ENCODE data around the gene PPP1R16B. TPM values are rescaled to one million over a fixed set of nuclear protein-coding genes. Genes with fewer than 3 reads are reported as not detected.

PPP1R16B gene
- total RNA-seq, 2 donors from 2014 or later, result 1.6 to 4.7 TPM

- no peak for DNase-seq
- H3K4me1 ChIP-seq, result peaks cover 17% of the 10 kb centered on the region
- no peak for TF ChIP-seq POLR2A (IDR thresholded peaks at IDR 0.05)
- no peak for TF ChIP-seq CTCF (IDR thresholded peaks at IDR 0.05)
- intact Hi-C loops (cut with DNase I), result no loop called here
- no peak for ATAC-seq
- WGBS, 2 donors, result 16 to 41% methylated on average over 14 to 32 of the region's 32 CpGs
- no peaks in the 10 kb centered on the region for H3K36me3 ChIP-seq (replicated peaks in 1 of 2; ENCODE audit: insufficient read depth in 1 of 2, low read depth in 2 of 2)
- H3K4me3 ChIP-seq, result no peak overlapping the region
- no peaks in the 10 kb centered on the region for H3K9me3 ChIP-seq
- peaks cover 0 to 16% of the 10 kb centered on the region in 2 donors for H3K27me3 ChIP-seq
- no peak overlapping the region for H3K27ac ChIP-seq
Measured at GRCh38 chr20:38806855-38807655, 1.6 kb downstream of the PPP1R16B start.

- no peak for ATAC-seq
- no peak overlapping the region for H3K27ac ChIP-seq
Measured at GRCh38 chr20:38809942-38810341, 4.4 kb downstream of the PPP1R16B start.

GRCh38 chr20:38810926-38811630 is 5.6 kb downstream of the PPP1R16B start:
- no peak for ATAC-seq
- Histone ChIP-seq H3K4me1 (peaks cover 9% of the 10 kb centered on the region), H3K27ac (no peak overlapping the region), H3K36me3 (replicated peaks in 1 of 2; ENCODE audit: insufficient read depth in 1 of 2, low read depth in 2 of 2) (no peaks in the 10 kb centered on the region), H3K9me3 (no peaks in the 10 kb centered on the region), H3K27me3 (peaks cover 0 to 12% of the 10 kb centered on the region in 2 donors), H3K4me3 (no peak overlapping the region)
- 68 to 83% methylated on average over 3 to 4 of the region's 4 CpGs for WGBS, 2 donors
- intact Hi-C loops (cut with DNase I), result no loop called here
- DNase-seq, result no peak
- no peak for TF ChIP-seq CTCF (IDR thresholded peaks at IDR 0.05)
- TF ChIP-seq POLR2A (IDR thresholded peaks at IDR 0.05), result no peak

More at GRCh38 chr20:38809942-38810341, 4.4 kb downstream of the PPP1R16B start:
- DNase-seq, result no peak
- Histone ChIP-seq H3K9me3 (no peaks in the 10 kb centered on the region), H3K27me3 (peaks cover 0 to 16% of the 10 kb centered on the region in 2 donors), H3K4me3 (no peak overlapping the region), H3K36me3 (replicated peaks in 1 of 2; ENCODE audit: insufficient read depth in 1 of 2, low read depth in 2 of 2) (no peaks in the 10 kb centered on the region), H3K4me1 (peaks cover 17% of the 10 kb centered on the region)
- no peak for TF ChIP-seq CTCF (IDR thresholded peaks at IDR 0.05)
- no peak for TF ChIP-seq POLR2A (IDR thresholded peaks at IDR 0.05)
- WGBS, 2 donors, result 39 to 55% methylated on average over 6 of the region's 6 CpGs
- intact Hi-C loops (cut with DNase I), result no loop called here

- intact Hi-C loops (cut with DNase I), result no loop called here
- Histone ChIP-seq H3K4me1 (peaks cover 3% of the 10 kb centered on the region), H3K27ac (no peak overlapping the region), H3K4me3 (no peak overlapping the region), H3K9me3 (no peaks in the 10 kb centered on the region), H3K36me3 (replicated peaks in 1 of 2; ENCODE audit: insufficient read depth in 1 of 2, low read depth in 2 of 2) (no peaks in the 10 kb centered on the region), H3K27me3 (peaks cover 0 to 6% of the 10 kb centered on the region in 2 donors)
- no peak for ATAC-seq
- no peak for DNase-seq
- 47 to 59% methylated on average over 2 to 4 of the region's 4 CpGs for WGBS, 2 donors
- TF ChIP-seq CTCF (IDR thresholded peaks at IDR 0.05), result no peak
- no peak for TF ChIP-seq POLR2A (IDR thresholded peaks at IDR 0.05)
Measured at GRCh38 chr20:38811769-38812168, 6.3 kb downstream of the PPP1R16B start.

Measured in body of pancreas (tissue), 4 donors.